CD14-positive monocyte (primary cell): ENCODE data around the gene DLEC1. TPM values are rescaled to one million over a fixed set of nuclear protein-coding genes. Genes with fewer than 3 reads are reported as not detected.
"Not testable (repeated sequence)": the region's sequence is repeated elsewhere in the genome, so short reads cannot be mapped to it uniquely, and the experiment has no call there.

Experiments
- DNase-seq, 3 donors: peaks; one replicate each; pipeline ENCODE4 v3.0.0-alpha.2; 2011 to 2022
- H2AFZ ChIP-seq: 2 replicates; pipeline ENCODE4 v1.6.0; 2012; ENCODE audit warnings: mild to moderate bottlenecking, low read depth, low read length, inconsistent platforms; ENCODE audit not compliant: insufficient read depth, poor library complexity, severe bottlenecking
- H3K27ac ChIP-seq, 2 donors: 1 replicate in 1 of 2; 2 replicates in 1 of 2; pipeline ENCODE4 v1.5.1; 2012 to 2013; ENCODE audit warnings: low read length in 2 of 2, control low read depth in 1 of 2, inconsistent platforms in 1 of 2, low read depth in 1 of 2, mild to moderate bottlenecking in 1 of 2
- H3K27me3 ChIP-seq, 2 donors: one replicate each; pipeline versions ENCODE4 v1.6.0 to v1.6.1; 2011 to 2013; ENCODE audit warnings: low read length in 2 of 2; ENCODE audit not compliant: control insufficient read depth in 2 of 2, insufficient read depth in 2 of 2
- H3K36me3 ChIP-seq, 2 donors: replicated peaks in 1 of 2; 1 replicate in 1 of 2; 2 replicates in 1 of 2; pipeline versions ENCODE4 v1.5.1 to v1.6.1; 2012 to 2013; ENCODE audit warnings: low read length in 2 of 2, control low read depth in 1 of 2, inconsistent platforms in 1 of 2, mild to moderate bottlenecking in 1 of 2; ENCODE audit not compliant: insufficient read depth in 2 of 2, control insufficient read depth in 1 of 2
- H3K4me1 ChIP-seq, 2 donors: 1 replicate in 1 of 2; 2 replicates in 1 of 2; pipeline versions ENCODE4 v1.5.1 to v1.6.1; 2012 to 2013; ENCODE audit warnings: low read length in 2 of 2, control low read depth in 1 of 2, inconsistent platforms in 1 of 2, mild to moderate bottlenecking in 1 of 2, moderate library complexity in 1 of 2; ENCODE audit not compliant: insufficient read depth in 2 of 2, control insufficient read depth in 1 of 2
- H3K4me2 ChIP-seq: replicated peaks from 2 replicates; pipeline ENCODE3; 2012; ENCODE audit warnings: low read length, moderate library complexity, mild to moderate bottlenecking; ENCODE audit not compliant: poor library complexity, severe bottlenecking; ENCODE audit errors: extremely low read depth
- H3K4me3 ChIP-seq, 3 experiments: fragments of 200-600 bp in 1 of 3; sonication (generic) in 1 of 3; replicated peaks in 1 of 3; 1 replicate in 2 of 3; 2 replicates in 1 of 3; pipeline ENCODE4 v1.5.1; 2011 to 2013; ENCODE audit warnings: low read length in 3 of 3, mild to moderate bottlenecking in 3 of 3, control low read depth in 2 of 3, low read depth in 2 of 3, inconsistent platforms in 1 of 3, moderate library complexity in 1 of 3
- H3K79me2 ChIP-seq: 2 replicates; pipeline ENCODE4 v1.6.0; 2012; ENCODE audit warnings: mild to moderate bottlenecking, control low read depth, inconsistent platforms, low read length, moderate library complexity; ENCODE audit not compliant: insufficient read depth
- H3K9ac ChIP-seq: 2 replicates; pipeline ENCODE4 v1.6.0; 2017; ENCODE audit warnings: low read length, mild to moderate bottlenecking; ENCODE audit not compliant: insufficient read depth, poor library complexity, severe bottlenecking
- H3K9me3 ChIP-seq, 2 donors: replicated peaks in 1 of 2; 1 replicate in 1 of 2; 2 replicates in 1 of 2; pipeline versions ENCODE4 v1.5.1 to v1.6.1; 2012 to 2013; ENCODE audit warnings: low read length in 2 of 2, control low read depth in 1 of 2; ENCODE audit not compliant: control insufficient read depth in 1 of 2, insufficient read depth in 1 of 2
- H4K20me1 ChIP-seq: 2 replicates; pipeline ENCODE4 v1.6.0; 2012; ENCODE audit warnings: mild to moderate bottlenecking, low read length, control low read depth, moderate library complexity; ENCODE audit not compliant: insufficient read depth
- H3K27ac Mint-ChIP-seq, 7 donors: one replicate each; pipeline ENCODE4 v1.8.0; 2020; ENCODE audit warnings: mild to moderate bottlenecking in 7 of 7, mixed read lengths in 7 of 7, moderate library complexity in 6 of 7, inconsistent platforms in 2 of 7
- H3K27me3 Mint-ChIP-seq, 3 donors: one replicate each; pipeline ENCODE4 v1.8.0; 2021 to 2022; ENCODE audit warnings: low read depth in 3 of 3, mild to moderate bottlenecking in 3 of 3, mixed read lengths in 3 of 3, moderate library complexity in 3 of 3, inconsistent platforms in 1 of 3
- H3K36me3 Mint-ChIP-seq, 2 donors: one replicate each; pipeline ENCODE4 v1.8.0; 2020; ENCODE audit warnings: mixed read lengths in 2 of 2, inconsistent platforms in 1 of 2, mild to moderate bottlenecking in 1 of 2
- H3K4me1 Mint-ChIP-seq: one replicate; pipeline ENCODE4 v1.8.0; 2020; ENCODE audit warnings: mild to moderate bottlenecking, mixed read lengths
- H3K4me3 Mint-ChIP-seq, 2 donors: one replicate each; pipeline ENCODE4 v1.8.0; 2020; ENCODE audit warnings: mild to moderate bottlenecking in 2 of 2, mixed read lengths in 2 of 2, moderate library complexity in 1 of 2
- H3K9me3 Mint-ChIP-seq, 7 donors: one replicate each; pipeline ENCODE4 v1.8.0; 2020 to 2022; ENCODE audit warnings: mixed read lengths in 7 of 7, mild to moderate bottlenecking in 6 of 7, moderate library complexity in 6 of 7, inconsistent platforms in 2 of 7
- WGBS: methylation state at CpG from one replicate; pipeline ENCODE4 v1.1.5; 2013; ENCODE audit warnings: missing lambda C conversion rate; ENCODE audit not compliant: insufficient coverage; 5-methylcytosine and 5-hydroxymethylcytosine counted together
- intact Hi-C, 2 donors: fragments of 100-400 bp; cut with micrococcal nuclease; formaldehyde crosslinking; loops; one replicate each; pipeline versions ENCODE4 v1.15.0 to v1.15.1; 2023
- polyA plus RNA-seq, 3 donors: library from polyadenylated mRNA; depleted of rRNA in 1 of 3; unstranded in 2 of 3; stranded (reverse) in 1 of 3; fragments of 300-500 nt in 2 of 3; fragments of >200 nt in 1 of 3; fragmentation: Illumina TruSeq in 2 of 3; gene quantifications; 1 replicate in 2 of 3; 2 replicates in 1 of 3; pipeline ENCODE4 v1.2.3, GENCODE V29; 2012 to 2021
- TF ChIP-seq, protein P1 (sequence below): fragments of 200-600 bp; IDR thresholded peaks from one replicate; pipeline ENCODE4 v1.8.0; 2022; ENCODE audit warnings: antibody characterized with exemption, mild to moderate bottlenecking

Gene DLEC1
- polyA plus RNA-seq, 3 donors = 0.11 to 0.81 (median 0.14) TPM

DNA sequence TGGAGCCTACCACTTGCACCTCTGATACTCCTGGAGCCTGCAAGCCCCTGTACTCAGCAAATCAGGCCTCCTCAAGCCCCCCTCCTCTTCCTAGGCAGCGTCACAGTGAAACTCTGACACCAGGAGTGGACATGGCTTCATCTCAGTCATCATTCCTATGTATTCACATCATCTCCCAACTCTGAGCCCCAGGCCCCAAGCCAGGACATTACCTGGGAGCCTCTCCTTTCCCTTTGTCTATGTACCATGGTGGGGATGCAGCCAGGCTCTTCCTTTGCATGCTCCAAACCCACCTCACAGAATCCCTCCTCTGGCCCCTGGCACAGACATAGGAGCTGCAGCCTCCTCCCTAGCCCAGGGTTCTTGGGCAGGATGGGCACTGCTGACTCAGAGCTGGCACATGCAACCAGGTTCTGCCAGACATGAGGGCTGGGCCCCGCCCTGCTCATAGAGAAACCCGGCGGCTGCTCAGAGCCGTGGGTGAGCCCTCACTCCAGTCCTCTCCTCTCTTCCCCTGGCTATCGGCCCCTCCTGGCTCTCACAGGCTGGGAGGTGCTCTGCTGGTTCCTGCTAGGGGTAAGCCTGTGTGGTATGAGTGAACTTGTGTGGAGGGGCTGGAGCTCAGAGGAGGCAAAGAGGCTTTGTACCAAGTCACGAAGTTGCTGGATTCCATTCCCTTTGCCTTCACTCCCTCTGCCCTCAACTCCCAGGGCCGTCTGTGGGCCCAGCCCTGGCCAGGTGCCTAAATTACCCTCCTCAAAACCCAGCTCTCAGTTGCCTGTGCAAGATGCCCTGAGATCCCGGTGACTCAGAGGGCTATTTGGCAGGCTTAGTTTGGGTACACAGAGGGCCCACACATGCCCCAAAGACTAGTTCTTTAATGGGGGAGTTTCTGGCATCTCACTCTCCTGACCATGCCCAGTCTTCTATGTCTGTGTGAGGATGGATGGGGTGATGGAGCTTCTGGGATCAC, 7.7 kb upstream of the DLEC1 start:
- H2AFZ ChIP-seq = peak overlapping the region; percentile 18
- peak overlapping the region in 4 of 7 donors; percentile 37 to 63 (median 58) for H3K27ac Mint-ChIP-seq
- WGBS = 80% methylated on average over 2 of the region's 9 CpGs
- intact Hi-C loops = no loop called here
- no peaks in the 10 kb centered on the region for H3K79me2 ChIP-seq
- no peak overlapping the region for H3K4me3 ChIP-seq
- TF ChIP-seq, protein P1, sequence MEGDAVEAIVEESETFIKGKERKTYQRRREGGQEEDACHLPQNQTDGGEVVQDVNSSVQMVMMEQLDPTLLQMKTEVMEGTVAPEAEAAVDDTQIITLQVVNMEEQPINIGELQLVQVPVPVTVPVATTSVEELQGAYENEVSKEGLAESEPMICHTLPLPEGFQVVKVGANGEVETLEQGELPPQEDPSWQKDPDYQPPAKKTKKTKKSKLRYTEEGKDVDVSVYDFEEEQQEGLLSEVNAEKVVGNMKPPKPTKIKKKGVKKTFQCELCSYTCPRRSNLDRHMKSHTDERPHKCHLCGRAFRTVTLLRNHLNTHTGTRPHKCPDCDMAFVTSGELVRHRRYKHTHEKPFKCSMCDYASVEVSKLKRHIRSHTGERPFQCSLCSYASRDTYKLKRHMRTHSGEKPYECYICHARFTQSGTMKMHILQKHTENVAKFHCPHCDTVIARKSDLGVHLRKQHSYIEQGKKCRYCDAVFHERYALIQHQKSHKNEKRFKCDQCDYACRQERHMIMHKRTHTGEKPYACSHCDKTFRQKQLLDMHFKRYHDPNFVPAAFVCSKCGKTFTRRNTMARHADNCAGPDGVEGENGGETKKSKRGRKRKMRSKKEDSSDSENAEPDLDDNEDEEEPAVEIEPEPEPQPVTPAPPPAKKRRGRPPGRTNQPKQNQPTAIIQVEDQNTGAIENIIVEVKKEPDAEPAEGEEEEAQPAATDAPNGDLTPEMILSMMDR = no peak
- H3K4me1 Mint-ChIP-seq = peaks cover 20% of the 10 kb centered on the region
- H3K9me3 ChIP-seq = no peaks in the 10 kb centered on the region
- DNase-seq = peak; percentile 51 to 65 (median 58)
- H3K9me3 Mint-ChIP-seq = peaks cover 0 to 9% (median 0%) of the 10 kb centered on the region in 7 donors
- no peaks in the 10 kb centered on the region for H4K20me1 ChIP-seq
- no peaks in the 10 kb centered on the region for H3K36me3 ChIP-seq
- peaks cover 9 to 18% of the 10 kb centered on the region in 2 donors for H3K36me3 Mint-ChIP-seq
- H3K27me3 ChIP-seq = peaks cover 16 to 55% of the 10 kb centered on the region in 2 donors
- H3K4me1 ChIP-seq = peaks cover 24 to 26% of the 10 kb centered on the region in 2 donors
- no peak overlapping the region for H3K4me2 ChIP-seq
- peak overlapping the region in 1 of 2 donors; percentile 64 for H3K4me3 Mint-ChIP-seq
- H3K27ac ChIP-seq = no peak overlapping the region
- peaks cover 46 to 57% (median 57%) of the 10 kb centered on the region in 3 donors for H3K27me3 Mint-ChIP-seq
- H3K9ac ChIP-seq = no peak overlapping the region

GRCh38 chr3:38032328-38032865, 6.6 kb upstream of the DLEC1 start:
- Histone ChIP-seq H3K4me1 (peaks cover 24 to 26% of the 10 kb centered on the region in 2 donors), H3K4me2 (no peak overlapping the region), H3K9ac (no peak overlapping the region), H3K27ac (no peak overlapping the region), H3K27me3 (peaks cover 16 to 48% of the 10 kb centered on the region in 2 donors), H3K36me3 (no peaks in the 10 kb centered on the region), H3K4me3 (no peak overlapping the region), H2AFZ (no peak overlapping the region), H4K20me1 (no peaks in the 10 kb centered on the region), H3K9me3 (no peaks in the 10 kb centered on the region), H3K79me2 (no peaks in the 10 kb centered on the region)
- intact Hi-C loops = no loop called here
- WGBS = no CpG with 5 or more reads among the region's 1 CpG
- no peak for DNase-seq
- Mint-ChIP-seq H3K27me3 (peaks cover 39 to 53% (median 50%) of the 10 kb centered on the region in 3 donors), H3K36me3 (peaks cover 8 to 14% of the 10 kb centered on the region in 2 donors), H3K4me1 (peaks cover 20% of the 10 kb centered on the region), H3K9me3 (peaks cover 0 to 9% (median 0%) of the 10 kb centered on the region in 7 donors), H3K4me3 (no peak overlapping the region), H3K27ac (no peak overlapping the region)
- TF ChIP-seq, protein P1 = no peak

- H3K79me2 ChIP-seq, H3K9me3 ChIP-seq, intact Hi-C loops, DNase-seq, H3K9ac ChIP-seq, H3K27ac Mint-ChIP-seq, H3K27ac ChIP-seq, H3K36me3 Mint-ChIP-seq, H3K36me3 ChIP-seq, H3K4me3 ChIP-seq, H2AFZ ChIP-seq, H3K9me3 Mint-ChIP-seq, H3K4me2 ChIP-seq, H4K20me1 ChIP-seq: not testable (repeated sequence)
- Mint-ChIP-seq H3K27me3 (peaks cover 27 to 41% (median 40%) of the 10 kb centered on the region in 3 donors), H3K4me3 (peak overlapping the region in 1 of 2 donors; percentile 2), H3K4me1 (peaks cover 27% of the 10 kb centered on the region)
- WGBS = 100% methylated on average over 1 of the region's 7 CpGs
- Histone ChIP-seq H3K4me1 (peaks cover 31 to 32% of the 10 kb centered on the region in 2 donors), H3K27me3 (peaks cover 6 to 37% of the 10 kb centered on the region in 2 donors)
Measured at GRCh38 chr3:38033586-38033985, 5.4 kb upstream of the DLEC1 start.
